CD4-positive, alpha-beta T cell (primary cell): ENCODE measurements around the gene PPIP5K1. TPM values are rescaled to one million over a fixed set of nuclear protein-coding genes. Genes with fewer than 3 reads are reported as not detected.

Experiments
- ATAC-seq: fragments of 200-7000 bp; cut with Tn5 transposase; one replicate; pipeline ENCODE4 v1.10.0; 2022; ENCODE audit warnings: mild to moderate bottlenecking; ENCODE audit not compliant: poor library complexity
- CTCF ChIA-PET: fragments of 350-600 bp; sonication (Branson Sonifier 250); formaldehyde crosslinking; loops from one replicate; lab custom pipeline; 2021; ENCODE audit warnings: antibody characterized with exemption, inconsistent platforms; lab: Charles Lee
- POLR2A ChIA-PET: fragments of 350-600 bp; sonication (Branson Sonifier 250); formaldehyde crosslinking; loops from one replicate; lab custom pipeline; 2021; ENCODE audit warnings: antibody characterized with exemption, inconsistent platforms; lab: Charles Lee
- DNase-seq, 14 experiments: peaks; one replicate each; pipeline ENCODE4 v3.0.0-alpha.2; 2013 to 2020; ENCODE audit warnings: mixed read lengths in 2 of 14
- H3K27ac ChIP-seq, 2 donors: one replicate each; pipeline versions ENCODE4 v1.5.1 to v1.7.0; 2013; ENCODE audit warnings: low read length in 2 of 2, low read depth in 1 of 2, mild to moderate bottlenecking in 1 of 2
- H3K27me3 ChIP-seq, 2 experiments: 1 replicate in 1 of 2; 2 replicates in 1 of 2; pipeline versions ENCODE4 v1.6.1 to v1.7.0; 2013; ENCODE audit warnings: low read length in 2 of 2, control low read depth in 1 of 2, mild to moderate bottlenecking in 1 of 2, moderate library complexity in 1 of 2; ENCODE audit not compliant: insufficient read depth in 2 of 2, control insufficient read depth in 1 of 2
- H3K36me3 ChIP-seq: one replicate; pipeline ENCODE4 v1.6.1; 2013; ENCODE audit warnings: low read length, control low read depth; ENCODE audit not compliant: insufficient read depth
- H3K4me1 ChIP-seq: one replicate; pipeline ENCODE4 v1.6.1; 2013; ENCODE audit warnings: low read length, control low read depth; ENCODE audit not compliant: insufficient read depth
- H3K4me3 ChIP-seq: one replicate; pipeline ENCODE4 v1.5.1; 2013; ENCODE audit warnings: mild to moderate bottlenecking, low read length, moderate library complexity
- H3K9me3 ChIP-seq, 2 experiments: 1 replicate in 1 of 2; 2 replicates in 1 of 2; pipeline versions ENCODE4 v1.6.1 to v1.7.0; 2013; ENCODE audit warnings: low read length in 2 of 2, mild to moderate bottlenecking in 2 of 2, control low read depth in 1 of 2, moderate library complexity in 1 of 2; ENCODE audit not compliant: control insufficient read depth in 1 of 2, insufficient read depth in 1 of 2
- H3K27ac Mint-ChIP-seq: one replicate; pipeline ENCODE4 v1.8.0; 2020; ENCODE audit warnings: mixed read lengths
- H3K27me3 Mint-ChIP-seq: one replicate; pipeline ENCODE4 v1.8.0; 2021; ENCODE audit warnings: mixed read lengths
- H3K36me3 Mint-ChIP-seq: one replicate; pipeline ENCODE4 v1.8.0; 2021; ENCODE audit warnings: low read depth, mixed read lengths
- H3K4me1 Mint-ChIP-seq: one replicate; pipeline ENCODE4 v1.8.0; 2021; ENCODE audit warnings: low read depth, mixed read lengths
- H3K4me3 Mint-ChIP-seq: one replicate; pipeline ENCODE4 v1.8.0; 2020; ENCODE audit warnings: mild to moderate bottlenecking, mixed read lengths
- H3K9me3 Mint-ChIP-seq: one replicate; pipeline ENCODE4 v1.8.0; 2020; ENCODE audit warnings: mixed read lengths
- CTCF ChIP-seq: fragments of 200-600 bp; IDR thresholded peaks from one replicate; pipeline ENCODE4 v1.8.0; 2022; ENCODE audit warnings: antibody characterized with exemption, mild to moderate bottlenecking
- intact Hi-C, 2 experiments: fragments of 100-400 bp; cut with DNase I in 1 of 2; cut with micrococcal nuclease in 1 of 2; formaldehyde crosslinking; loops; one replicate each; pipeline versions ENCODE4 v1.15.1 to v1.9.0; 2023 to 2025; cut with DNase I, micrococcal nuclease
- total RNA-seq, 174 experiments: library from RNA in 2 of 174; stranded (reverse) in 2 of 174; gene quantifications; one replicate each; pipeline ENCODE4 v1.2.3 and lab custom pipeline; 2021 to 2026

The PPIP5K1 gene
- total RNA-seq, 2 experiments from 2014 or later = 16.9 to 23.8 TPM

GRCh38 chr15:43552256-43552655 lies 37.8 kb downstream of the PPIP5K1 start:
- no peak overlapping the region for H3K27ac Mint-ChIP-seq
- Histone ChIP-seq H3K4me3 (no peak overlapping the region), H3K27me3 (no peaks in the 10 kb centered on the region), H3K27ac (no peak overlapping the region), H3K9me3 (no peaks in the 10 kb centered on the region), H3K4me1 (no peaks in the 10 kb centered on the region), H3K36me3 (peaks cover 2% of the 10 kb centered on the region)
- no peaks in the 10 kb centered on the region for H3K9me3 Mint-ChIP-seq
- DNase-seq (no peak), ATAC-seq (no peak)
- H3K36me3 Mint-ChIP-seq = peaks cover 32% of the 10 kb centered on the region
- H3K27me3 Mint-ChIP-seq = no peaks in the 10 kb centered on the region
- H3K4me1 Mint-ChIP-seq = no peaks in the 10 kb centered on the region
- no peak overlapping the region for H3K4me3 Mint-ChIP-seq
- no peak for TF ChIP-seq CTCF
- ChIA-PET CTCF (no interaction called here), POLR2A (interaction anchor here (0.7 kb wide), 1 partner anchor 59 kb away, joined by 3 read pairs; the partner anchor contains the start of gene TP53BP1)
- intact Hi-C loops = no loop called here

- Histone ChIP-seq H3K27ac (no peak overlapping the region), H3K4me3 (no peak overlapping the region), H3K4me1 (no peaks in the 10 kb centered on the region), H3K36me3 (peaks cover 2% of the 10 kb centered on the region), H3K27me3 (no peaks in the 10 kb centered on the region), H3K9me3 (no peaks in the 10 kb centered on the region)
- H3K27me3 Mint-ChIP-seq = no peaks in the 10 kb centered on the region
- no peaks in the 10 kb centered on the region for H3K4me1 Mint-ChIP-seq
- H3K36me3 Mint-ChIP-seq = peaks cover 28% of the 10 kb centered on the region
- TF ChIP-seq CTCF = no peak
- POLR2A ChIA-PET = no interaction called here
- intact Hi-C loops = no loop called here
- DNase-seq (no peak), ATAC-seq (no peak)
- H3K4me3 Mint-ChIP-seq = no peak overlapping the region
- no peaks in the 10 kb centered on the region for H3K9me3 Mint-ChIP-seq
- H3K27ac Mint-ChIP-seq = no peak overlapping the region
- CTCF ChIA-PET = no interaction called here
These were observed 39.3 kb downstream of the PPIP5K1 start for GRCh38 chr15:43550527-43551363.

GRCh38 chr15:43547539-43547938 lies 42.5 kb downstream of the PPIP5K1 start:
- no peaks in the 10 kb centered on the region for H3K9me3 Mint-ChIP-seq
- POLR2A ChIA-PET = no interaction called here
- intact Hi-C loops = no loop called here
- DNase-seq (no peak), ATAC-seq (no peak)
- no peak overlapping the region for H3K27ac Mint-ChIP-seq
- CTCF ChIA-PET = no interaction called here
- Histone ChIP-seq H3K27me3 (no peaks in the 10 kb centered on the region), H3K4me3 (no peak overlapping the region), H3K9me3 (no peaks in the 10 kb centered on the region), H3K36me3 (no peaks in the 10 kb centered on the region), H3K4me1 (no peaks in the 10 kb centered on the region), H3K27ac (no peak overlapping the region)
- TF ChIP-seq CTCF = no peak
- no peaks in the 10 kb centered on the region for H3K27me3 Mint-ChIP-seq
- peaks cover 23% of the 10 kb centered on the region for H3K36me3 Mint-ChIP-seq
- H3K4me3 Mint-ChIP-seq = no peak overlapping the region
- H3K4me1 Mint-ChIP-seq = no peaks in the 10 kb centered on the region
